ENCODE data around the gene DOCK9.

DNA sequence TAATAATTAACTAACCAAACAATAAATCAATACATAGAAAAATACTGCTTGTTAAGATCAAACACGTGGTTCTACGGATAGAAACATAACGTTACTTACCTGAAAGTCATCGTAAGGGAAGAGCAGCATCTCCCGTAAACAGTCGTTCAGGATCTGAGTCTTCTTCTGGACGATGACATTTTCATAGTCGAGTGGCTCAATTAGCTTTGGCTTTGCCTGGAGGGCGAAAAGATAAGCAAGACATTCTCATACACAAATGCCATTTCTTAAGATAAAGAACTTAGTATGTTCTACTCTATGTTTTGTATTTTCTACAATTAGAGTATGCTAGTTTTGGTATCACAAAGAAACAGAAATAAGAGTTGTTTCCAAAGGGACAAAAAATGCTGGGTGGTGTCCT lies 22.5 kb downstream of the DOCK9 start:
- TF ChIP-seq, protein P1, sequence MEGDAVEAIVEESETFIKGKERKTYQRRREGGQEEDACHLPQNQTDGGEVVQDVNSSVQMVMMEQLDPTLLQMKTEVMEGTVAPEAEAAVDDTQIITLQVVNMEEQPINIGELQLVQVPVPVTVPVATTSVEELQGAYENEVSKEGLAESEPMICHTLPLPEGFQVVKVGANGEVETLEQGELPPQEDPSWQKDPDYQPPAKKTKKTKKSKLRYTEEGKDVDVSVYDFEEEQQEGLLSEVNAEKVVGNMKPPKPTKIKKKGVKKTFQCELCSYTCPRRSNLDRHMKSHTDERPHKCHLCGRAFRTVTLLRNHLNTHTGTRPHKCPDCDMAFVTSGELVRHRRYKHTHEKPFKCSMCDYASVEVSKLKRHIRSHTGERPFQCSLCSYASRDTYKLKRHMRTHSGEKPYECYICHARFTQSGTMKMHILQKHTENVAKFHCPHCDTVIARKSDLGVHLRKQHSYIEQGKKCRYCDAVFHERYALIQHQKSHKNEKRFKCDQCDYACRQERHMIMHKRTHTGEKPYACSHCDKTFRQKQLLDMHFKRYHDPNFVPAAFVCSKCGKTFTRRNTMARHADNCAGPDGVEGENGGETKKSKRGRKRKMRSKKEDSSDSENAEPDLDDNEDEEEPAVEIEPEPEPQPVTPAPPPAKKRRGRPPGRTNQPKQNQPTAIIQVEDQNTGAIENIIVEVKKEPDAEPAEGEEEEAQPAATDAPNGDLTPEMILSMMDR (IDR thresholded peaks at IDR 0.05), result no peak
- TF ChIP-seq POLR2AphosphoS5 (IDR thresholded peaks at IDR 0.05), result no peak

Measured in upper lobe of left lung (tissue), 4 donors.